ENCODE measurements around the gene CADM2.
"Not testable (repeated sequence)": the region's sequence is repeated elsewhere in the genome, so short reads cannot be mapped to it uniquely, and the experiment has no call there.

The CADM2 gene

DNA sequence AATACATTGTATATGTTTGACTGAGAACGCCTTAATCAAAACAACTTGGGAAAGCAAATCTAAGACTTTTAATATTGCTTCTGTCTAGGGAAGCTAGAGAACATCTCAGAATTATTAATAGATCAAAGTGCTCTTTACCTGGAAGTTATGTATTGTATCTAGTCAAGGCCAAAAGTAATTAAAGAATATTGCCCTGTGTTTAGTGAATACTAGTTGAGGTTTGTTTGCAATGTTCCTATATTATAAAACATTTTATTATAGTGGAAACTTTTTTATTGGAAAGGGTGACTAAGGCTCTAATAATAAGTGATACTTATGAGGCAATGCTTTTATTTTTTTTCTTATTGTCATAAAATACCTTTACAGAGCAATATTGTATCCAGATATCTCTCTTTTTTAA lies 118.2 kb downstream of the CADM2 start:
- no peak for DNase-seq

DNA sequence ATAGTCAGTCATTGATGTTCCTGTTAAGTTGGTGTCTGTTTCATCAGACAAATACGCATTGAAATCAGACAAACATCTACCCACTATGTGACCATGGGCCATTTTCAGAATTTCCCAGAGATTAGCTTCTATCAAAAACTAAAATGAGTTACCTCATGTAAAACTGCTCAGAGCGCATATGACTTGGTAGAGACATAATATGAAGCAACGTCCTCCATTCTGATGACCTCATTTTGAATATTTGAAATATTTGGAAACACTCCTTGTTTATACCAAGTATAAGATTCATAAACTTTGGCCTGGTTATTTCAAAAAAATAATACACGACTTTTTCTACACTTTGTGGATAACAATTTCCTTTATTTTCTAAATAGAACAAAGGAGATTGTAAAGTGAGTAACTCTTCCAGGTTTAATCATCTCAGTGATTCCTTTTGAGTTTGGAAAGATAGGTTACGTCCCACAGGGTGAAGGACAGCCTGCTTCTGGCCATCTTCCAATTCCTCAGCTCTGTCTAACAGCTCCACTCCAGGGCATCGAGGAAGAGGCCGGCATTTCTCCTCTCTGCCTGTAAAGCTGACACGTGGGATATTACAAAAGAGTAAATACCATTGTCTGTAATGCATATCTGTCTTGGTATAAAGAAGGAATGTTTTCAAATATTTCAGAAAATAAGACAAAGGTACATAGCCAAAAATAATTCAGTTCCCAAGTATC lies 122.6 kb downstream of the CADM2 start:
- peak in 5 of 14 donors; percentile 2 to 61 (median 9) for DNase-seq

DNA sequence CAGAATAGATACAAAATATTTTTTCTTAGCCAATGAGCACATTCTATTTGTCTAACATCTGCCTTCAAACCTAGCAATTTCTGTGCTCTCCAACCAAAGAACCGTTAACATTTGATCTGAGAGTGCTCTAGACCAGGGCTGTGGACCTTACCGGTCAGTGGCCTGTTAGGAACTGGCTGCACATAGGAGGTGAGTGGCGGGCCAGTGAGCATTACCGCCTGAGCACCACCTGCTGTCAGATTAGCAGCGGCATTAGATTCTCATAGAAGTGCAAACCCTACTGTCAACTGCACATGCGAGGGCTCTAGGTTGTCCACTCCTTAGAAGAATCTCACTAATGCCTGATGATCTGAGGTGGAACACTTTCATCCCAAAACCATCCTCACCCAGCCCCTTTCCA lies 131.7 kb downstream of the CADM2 start:
- DNase-seq: no peak

DNA sequence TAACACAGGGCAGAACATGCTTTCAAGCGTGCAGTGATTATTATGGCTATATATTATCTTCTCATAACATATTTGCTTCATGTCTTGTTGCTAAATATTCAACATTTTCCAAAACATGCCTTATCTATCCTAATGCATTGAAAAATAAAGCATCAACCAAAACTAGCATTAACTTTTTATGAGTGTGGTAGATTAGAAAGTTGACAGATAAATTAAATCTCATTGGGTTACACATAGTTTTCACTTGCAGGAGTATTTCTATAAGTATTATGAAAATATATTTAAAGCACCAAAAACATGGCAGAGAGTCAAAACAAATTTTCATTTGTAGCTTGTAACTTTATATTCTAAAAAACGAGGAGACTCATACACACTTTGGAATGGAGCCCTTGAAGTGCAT lies 141.5 kb downstream of the CADM2 start:
- DNase-seq: no peak

DNA sequence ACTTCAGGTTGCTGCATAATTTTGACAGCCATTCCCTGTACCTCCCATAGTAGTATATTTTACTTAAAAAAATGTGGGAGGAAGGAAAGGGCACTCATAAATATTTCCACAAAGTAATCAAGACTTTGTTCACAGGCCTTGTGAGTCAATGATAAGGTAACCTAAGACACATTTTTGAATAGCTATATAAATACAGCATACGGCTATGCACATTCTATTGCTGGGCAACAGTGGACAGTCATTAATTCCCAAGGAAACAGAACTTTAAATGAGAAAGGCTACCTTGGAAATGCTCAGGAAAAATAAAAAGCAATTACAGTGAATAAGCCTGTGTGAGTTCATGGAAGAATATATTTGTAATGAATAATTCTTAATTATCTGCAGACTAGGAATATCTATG lies 144.0 kb downstream of the CADM2 start:
- DNase-seq: no peak

DNA sequence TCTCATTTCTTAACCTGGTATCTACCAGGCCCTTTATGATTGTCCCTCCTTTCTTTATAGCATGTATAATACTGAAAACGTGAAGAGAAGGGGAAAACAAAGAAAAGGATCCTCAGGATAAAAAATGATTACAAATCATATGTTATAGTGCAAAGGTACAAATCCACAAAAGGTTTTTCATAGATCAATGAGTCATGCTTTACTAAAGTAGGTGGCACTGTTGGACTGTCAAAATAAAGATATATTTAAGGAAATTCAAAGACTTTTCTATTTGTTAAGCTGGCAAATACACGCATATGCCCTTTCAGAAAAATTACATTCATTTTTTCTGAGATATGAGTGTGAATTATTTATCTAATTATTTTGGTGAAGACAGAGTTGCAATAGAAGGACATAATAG lies 151.6 kb downstream of the CADM2 start:
- DNase-seq: no peak

DNA sequence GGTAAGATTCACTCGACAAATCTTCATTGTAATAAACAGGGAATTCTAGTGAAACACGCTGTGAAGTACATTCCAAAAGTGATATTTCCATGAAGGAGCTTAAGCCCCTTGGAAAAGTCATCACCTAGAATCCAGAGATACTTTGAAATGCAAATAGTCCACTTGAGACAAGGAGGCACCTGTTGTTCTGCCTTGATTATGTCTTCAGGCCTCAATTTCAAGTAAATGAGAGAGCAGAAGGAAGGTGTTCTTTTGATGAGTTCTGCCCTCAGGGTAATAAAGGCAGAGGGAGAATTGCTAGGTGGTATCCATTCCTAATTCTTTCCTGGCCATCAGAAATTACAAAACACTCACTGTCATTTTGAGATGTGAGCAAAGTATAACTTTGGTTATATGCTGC lies 162.1 kb downstream of the CADM2 start:
- DNase-seq: no peak

DNA sequence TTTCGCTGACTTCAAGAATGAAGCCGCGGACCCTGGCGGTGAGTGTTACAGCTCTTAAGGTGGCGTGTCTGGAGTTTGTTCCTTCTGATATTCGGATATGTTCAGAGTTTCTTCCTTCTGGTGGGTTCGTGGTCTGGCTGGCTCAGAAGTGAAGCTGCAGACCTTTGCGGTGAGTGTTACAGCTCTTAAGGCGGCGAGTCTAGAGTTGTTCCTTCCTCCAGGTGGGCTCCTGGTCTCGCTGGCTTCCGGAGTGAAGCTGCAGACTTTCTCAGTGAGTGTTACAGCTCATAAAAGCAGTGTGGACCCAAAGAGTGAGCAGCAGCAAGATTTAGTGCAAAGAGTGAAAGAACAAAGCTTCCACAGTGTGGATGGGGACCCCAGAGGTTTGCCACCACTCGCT lies 174.1 kb downstream of the CADM2 start:
- DNase-seq: not testable (repeated sequence)

DNA sequence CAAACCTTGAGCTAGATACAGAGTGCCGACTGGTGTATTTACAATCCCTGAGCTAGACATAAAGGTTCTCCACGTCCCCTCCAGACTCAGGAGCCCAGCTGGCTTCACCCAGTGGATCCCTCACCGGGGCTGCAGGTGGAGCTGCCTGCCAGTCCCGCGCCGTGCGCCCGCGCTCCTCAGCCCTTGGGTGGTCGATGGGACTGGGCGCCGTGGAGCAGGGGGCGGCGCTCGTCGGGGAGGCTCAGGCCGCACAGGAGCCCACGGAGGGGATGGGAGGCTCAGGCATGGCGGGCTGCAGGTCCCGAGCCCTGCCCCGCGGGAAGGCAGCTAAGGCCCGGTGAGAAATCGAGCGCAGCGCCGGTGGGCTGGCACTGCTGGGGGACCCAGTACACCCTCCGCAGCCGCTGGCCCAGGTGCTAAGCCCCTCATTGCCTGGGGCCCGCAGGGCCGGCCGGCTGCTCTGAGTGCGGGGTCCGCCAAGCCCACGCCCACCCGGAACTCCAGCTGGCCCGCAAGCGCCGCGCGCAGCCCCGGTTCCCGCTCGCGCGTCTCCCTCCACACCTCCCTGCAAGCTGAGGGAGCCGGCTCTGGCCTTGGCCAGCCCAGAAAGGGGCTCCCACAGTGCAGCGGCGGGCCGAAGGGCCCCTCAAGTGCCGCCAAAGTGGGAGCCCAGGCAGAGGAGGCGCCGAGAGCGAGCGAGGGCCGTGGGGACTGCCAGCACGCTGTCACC lies 175.1 kb downstream of the CADM2 start:
- not testable (repeated sequence) for DNase-seq

DNA sequence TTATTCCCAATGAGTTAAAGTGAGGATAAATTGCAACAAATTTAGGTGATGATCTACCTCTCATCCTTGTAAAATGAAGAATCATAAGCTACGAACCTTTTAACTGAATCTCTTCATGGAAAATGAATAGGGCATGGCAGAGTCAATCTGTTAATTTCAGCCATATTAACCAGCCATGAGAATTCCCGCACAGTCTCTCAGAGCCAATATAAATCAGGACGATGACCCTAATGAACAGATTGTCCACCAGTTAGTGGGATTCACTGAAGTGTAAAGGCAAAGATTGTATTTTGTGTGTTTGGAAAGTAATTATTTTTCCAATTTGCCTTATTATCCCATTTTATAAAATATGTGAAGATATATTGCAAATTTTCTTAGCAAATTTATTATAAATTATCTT lies 183.8 kb downstream of the CADM2 start:
- DNase-seq: peak in 1 of 14 donors; percentile 47

DNA sequence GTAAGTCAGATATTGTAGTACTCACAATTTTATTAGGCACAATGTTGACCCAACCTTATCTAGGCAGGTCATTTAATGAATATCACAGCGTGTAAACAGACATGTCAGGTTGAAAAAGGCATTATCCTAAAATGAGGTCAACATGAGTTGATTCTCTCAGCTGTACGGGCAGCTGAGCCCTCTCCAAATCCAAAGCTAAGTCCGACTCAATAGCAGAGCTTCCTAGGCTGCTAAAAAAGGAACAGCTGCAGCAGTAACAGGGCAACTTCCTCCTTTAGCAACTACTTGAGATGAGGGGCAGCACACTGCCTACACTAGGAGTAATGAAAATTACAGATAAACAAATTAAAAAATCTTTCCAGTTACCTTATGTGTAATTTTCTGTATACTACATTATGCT lies 189.2 kb downstream of the CADM2 start:
- DNase-seq: peak in 1 of 14 donors; percentile 8

DNA sequence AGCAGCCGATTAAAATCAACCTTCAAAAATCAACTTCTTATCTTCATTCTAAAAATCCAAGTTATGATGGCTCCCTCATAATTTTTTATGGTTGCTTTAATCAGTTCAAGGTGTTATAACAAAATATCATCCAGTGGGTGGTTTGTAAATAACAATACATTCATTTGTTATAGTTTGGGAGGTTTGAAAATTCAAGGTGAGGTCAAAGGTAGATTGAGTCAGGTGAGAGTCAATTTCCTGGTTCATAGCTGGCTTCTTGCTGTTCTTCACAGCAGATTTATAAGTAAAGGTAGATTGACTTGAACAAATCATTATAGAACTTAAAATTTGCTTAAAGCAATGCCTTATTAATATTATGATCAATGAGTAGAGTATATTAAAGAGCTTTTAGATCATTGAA lies 192.8 kb downstream of the CADM2 start:
- no peak for DNase-seq

DNA sequence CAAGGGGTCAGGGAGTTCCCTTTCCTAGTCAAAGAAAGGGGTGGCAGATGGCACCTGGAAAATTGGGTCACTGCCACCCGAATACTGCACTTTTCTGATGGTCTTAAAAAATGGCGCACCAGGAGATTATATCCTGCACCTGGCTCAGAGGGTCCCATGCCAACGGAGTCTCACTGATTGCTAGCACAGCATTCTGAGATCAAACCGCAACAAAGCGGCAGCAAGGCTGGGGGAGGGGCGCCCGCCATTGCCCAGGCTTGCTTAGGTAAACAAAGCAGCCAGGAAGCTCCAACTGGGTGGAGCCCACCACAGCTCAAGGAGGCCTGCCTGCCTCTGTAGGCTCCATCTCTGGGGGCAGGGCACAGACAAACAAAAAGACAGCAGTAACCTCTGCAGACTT lies 194.5 kb downstream of the CADM2 start:
- DNase-seq: not testable (repeated sequence)

DNA sequence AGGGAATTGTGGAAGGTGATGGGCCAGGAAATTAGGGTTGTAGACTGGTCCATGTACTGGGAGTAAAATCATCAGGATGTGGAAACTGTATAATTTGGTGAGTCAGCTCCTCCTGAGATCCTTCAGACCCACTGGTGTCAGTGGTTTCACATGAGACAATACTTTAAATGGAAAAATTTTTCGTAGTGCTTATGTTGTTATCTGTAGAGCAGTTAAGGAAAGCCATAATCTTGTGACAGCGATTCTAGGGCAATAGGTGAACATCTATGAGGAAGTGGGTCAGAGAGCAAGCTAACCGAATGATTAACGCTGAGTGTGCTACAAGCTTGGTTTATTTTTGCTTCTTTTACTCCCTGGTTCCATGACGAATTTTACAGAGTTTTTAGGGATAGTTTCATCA lies 200.6 kb downstream of the CADM2 start:
- DNase-seq: no peak

DNA sequence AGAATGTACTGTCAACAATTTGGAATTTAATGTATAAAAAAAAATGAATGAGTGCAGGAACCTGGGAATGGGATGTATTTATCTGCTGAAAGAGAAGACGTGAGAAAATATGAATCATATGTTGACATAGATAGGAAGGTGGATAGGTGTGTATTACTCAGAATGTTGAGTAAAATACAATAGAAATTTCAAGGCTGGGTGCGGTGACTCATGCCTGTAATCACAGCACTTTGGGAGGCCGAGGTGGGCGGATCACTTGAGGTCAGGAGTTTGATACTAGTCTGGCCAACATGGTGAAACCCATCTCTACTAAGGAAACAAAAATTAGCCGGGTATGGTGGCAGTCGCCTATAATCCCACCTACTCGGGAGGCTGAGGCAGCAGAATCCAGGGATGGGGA lies 202.8 kb downstream of the CADM2 start:
- DNase-seq: no peak

DNA sequence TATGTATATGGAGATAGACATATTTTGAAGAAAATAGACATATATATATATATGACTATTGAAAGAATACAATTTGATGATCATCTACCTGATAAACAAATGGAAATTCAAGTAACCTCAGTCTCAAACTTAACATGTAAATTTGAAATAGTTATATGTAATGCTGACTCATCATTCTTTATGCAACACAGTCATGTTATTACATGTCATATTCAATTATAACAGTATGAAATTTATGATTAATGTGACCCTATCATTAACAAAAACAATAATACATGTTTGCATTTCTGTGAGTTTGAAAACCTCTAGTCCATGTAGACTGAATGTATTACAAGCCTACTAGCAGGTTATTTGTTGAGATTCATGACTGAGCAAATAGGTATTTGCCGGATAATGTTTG lies 204.1 kb downstream of the CADM2 start:
- no peak for DNase-seq

DNA sequence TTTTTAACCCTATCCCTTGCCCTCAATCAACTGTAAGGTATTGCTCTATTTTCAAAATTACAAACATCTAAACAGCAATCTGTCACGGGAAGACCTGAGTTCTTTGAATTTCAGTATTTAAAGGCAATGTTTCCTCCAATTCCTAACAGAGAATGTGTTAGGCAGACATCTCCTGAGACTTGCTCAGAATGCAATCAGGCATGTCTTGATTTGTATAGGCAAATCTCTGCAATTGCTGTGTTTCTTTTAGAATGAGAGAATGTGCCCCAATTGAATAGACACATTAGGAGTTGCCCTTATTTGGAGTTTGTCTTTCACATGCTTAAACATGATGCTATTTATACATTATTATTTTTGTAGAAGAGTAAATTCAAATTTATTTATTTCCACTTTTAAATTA lies 205.6 kb downstream of the CADM2 start:
- DNase-seq: peak in 1 of 14 donors; percentile 26

DNA sequence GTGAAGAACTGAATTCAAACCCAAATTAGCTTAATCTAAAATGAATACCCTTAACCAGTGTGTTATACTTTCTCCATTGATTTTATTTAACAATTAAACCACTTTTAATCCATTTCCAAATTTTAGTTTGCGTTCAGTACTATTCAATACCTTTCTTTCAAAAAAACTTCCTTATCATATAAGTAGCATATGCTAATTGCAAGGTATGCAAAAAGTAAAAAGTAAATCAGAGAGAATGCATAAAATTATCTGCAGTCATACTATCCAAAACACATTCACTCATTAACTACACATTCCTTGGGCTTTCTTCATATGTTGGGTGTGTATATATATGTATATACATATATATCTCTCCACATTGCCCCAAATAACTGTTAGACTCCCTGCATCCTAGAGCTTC lies 208.8 kb downstream of the CADM2 start:
- no peak for DNase-seq

DNA sequence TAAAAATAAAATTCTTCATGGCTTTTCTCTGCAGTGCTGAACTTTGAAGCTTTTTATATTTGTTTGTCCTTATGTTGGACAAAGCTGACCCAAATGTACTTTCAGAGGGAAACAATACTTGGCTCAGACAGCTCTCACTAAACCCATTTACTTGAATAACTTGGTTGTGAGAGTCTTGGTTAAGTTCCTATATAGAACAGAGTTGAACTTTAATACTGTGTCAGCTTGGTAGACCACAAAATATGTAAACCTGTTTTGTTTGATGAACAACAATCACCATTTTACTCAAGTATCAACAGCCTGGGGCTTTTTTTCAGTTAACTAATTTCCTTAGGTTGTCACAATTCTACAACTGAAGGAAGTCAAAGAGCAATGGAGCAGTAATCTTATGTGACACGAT lies 211.9 kb downstream of the CADM2 start:
- peak in 1 of 14 donors; percentile 33 for DNase-seq

DNA sequence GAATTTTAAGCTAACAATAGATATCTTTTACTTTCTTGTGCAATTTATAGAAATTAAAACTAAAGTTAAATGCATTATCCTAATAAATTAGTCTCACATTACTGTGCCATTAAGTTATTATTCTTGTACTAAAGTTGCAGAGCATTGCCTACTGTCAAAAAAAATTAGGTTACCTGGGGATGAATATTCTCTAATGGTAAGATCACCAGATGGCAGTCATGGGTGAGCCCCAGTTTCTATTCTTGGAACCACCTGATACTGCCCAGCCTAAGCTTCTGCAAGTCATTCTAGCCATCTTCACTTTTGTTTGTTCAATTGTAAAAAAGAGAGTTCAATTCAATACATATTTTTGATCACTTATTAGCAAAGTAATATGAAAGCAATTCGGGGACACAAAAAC lies 213.2 kb downstream of the CADM2 start:
- peak in 1 of 14 donors; percentile 90 for DNase-seq

DNA sequence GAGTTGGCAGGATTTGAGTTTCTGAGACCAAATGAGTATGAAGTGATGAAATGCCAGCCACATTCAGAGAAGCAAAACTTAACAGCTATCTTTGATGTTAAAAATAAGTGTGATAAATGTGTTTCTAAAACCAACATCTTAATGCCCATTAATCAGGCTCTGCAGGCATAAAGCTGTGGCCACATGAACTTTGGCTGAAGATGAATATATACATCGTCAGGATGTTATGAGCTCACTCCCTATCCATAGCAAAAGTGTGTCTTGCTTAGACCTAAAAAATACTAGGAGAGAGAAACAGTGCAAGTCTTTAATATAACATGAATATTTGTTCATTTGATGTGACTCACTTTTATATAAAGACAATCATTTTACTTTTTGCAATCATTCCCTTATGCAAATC lies 218.0 kb downstream of the CADM2 start:
- DNase-seq: no peak

DNA sequence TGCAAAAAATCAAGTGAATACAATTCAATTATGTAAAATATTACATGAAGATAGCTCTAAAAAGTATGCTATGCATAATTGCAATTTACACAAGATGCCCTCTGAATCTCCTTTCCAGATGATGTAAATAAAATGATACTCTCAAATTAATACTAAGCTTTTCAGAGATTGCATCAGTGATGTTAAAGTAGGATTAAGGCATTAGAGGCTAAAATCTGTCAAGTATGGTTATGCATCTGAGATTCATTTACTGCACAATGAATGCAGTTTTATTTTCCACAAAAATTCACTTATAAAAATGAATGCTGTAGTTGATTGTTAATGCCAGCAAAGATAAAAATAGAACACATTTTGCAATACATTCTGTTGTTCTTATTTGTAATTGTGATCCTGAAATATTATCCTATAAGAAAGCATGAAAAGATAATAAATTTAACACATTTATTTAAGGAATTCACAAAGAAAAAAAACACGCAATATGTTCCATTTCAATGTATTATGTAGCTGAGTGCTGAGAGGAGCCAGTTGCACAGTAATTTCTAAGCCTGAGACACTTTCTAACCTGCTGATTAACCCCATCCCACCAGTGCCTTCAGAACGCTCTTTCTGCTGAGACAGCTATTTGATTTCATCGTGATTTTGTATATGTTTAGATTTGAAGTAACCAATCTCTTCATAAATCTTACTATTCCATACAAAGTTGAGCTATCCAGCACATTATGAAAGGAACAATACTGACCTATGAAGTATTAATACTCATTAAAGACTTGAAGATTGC lies 224.4 kb downstream of the CADM2 start:
- DNase-seq: no peak

DNA sequence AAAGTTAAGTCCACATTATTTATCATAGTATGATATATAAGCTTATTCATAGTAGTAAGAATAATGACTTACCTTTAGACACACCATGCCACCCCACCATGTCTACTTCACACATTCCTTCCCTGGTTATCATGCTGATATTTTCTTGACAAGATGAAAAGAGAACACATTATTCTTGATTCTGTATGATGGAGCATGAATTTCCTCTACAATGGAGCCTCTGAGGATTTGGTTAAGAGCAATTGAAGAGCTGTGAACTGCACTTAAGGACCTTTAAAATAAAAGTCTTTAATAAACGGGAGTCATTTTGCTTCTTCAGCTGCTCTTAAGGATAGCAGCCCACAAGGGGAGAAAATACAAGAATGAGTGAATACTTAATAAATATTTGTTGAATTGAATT lies 226.7 kb downstream of the CADM2 start:
- DNase-seq: no peak

DNA sequence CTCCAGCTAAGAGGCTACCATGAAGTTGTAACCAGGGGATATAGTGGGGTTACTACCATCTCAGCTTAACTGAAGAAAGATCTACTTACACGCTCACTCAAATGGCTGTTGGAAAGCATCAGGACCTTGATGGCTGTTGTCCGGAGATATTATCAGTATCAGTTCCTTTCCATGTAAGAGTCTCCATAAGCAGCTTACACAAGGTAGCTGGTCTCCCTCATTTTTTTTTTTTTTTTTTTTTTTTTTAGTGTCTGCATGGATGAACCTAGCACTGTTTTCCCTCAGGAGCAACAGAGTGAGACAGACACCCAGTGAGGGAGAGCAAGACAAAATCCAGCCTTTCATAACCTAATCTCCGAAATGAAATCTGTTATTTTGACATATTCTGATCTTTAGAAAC lies 230.9 kb downstream of the CADM2 start:
- DNase-seq: no peak

All from C1 segment of cervical spinal cord (tissue), 14 donors.